LNCaP clone FGC (cell line): ENCODE data around the gene POLR1H.

Experiments
- DNase-seq: peaks from one replicate; pipeline ENCODE4 v3.0.0-alpha.2; 2011; ENCODE audit warnings: low read depth
- H3K4me3 ChIP-seq: 2 replicates; pipeline ENCODE4 v1.5.1; 2011; ENCODE audit warnings: mild to moderate bottlenecking, low read depth, low read length, control low read depth
- CTCF ChIP-seq: IDR thresholded peaks from 2 replicates; pipeline ENCODE4 v1.5.1; 2012; ENCODE audit warnings: mild to moderate bottlenecking; ENCODE audit not compliant: control insufficient read depth, insufficient read depth; ENCODE audit errors: extremely low read depth

Gene POLR1H

GRCh38 chr6:30075790-30076732 is 15.0 kb downstream of the POLR1H start:
- TF ChIP-seq CTCF = peak; percentile 46
- no peak for DNase-seq
- no peak overlapping the region for H3K4me3 ChIP-seq

- DNase-seq = no peak
- no peak for TF ChIP-seq CTCF
- no peak overlapping the region for H3K4me3 ChIP-seq
These were observed 16.2 kb downstream of the POLR1H start for GRCh38 chr6:30077218-30077617.

GRCh38 chr6:30087876-30088275 is 26.8 kb downstream of the POLR1H start:
- no peak for TF ChIP-seq CTCF
- no peak for DNase-seq

GRCh38 chr6:30091577-30092381 is 30.7 kb downstream of the POLR1H start:
- no peak for DNase-seq

More at GRCh38 chr6:30087876-30088275, 26.8 kb downstream of the POLR1H start:
- no peak overlapping the region for H3K4me3 ChIP-seq

GRCh38 chr6:30092852-30093543 is 31.9 kb downstream of the POLR1H start:
- no peak for DNase-seq
- H3K4me3 ChIP-seq = no peak overlapping the region
- no peak for TF ChIP-seq CTCF

More at GRCh38 chr6:30091577-30092381, 30.7 kb downstream of the POLR1H start:
- no peak overlapping the region for H3K4me3 ChIP-seq
- no peak for TF ChIP-seq CTCF

- no peak for TF ChIP-seq CTCF
- no peak for DNase-seq
- H3K4me3 ChIP-seq = no peak overlapping the region
These were observed 33.0 kb downstream of the POLR1H start for GRCh38 chr6:30093951-30094661.
